Trophoblast cell (in vitro differentiated cells and primary cell): ENCODE results near the gene RIPK4.

Experiments
- DNase-seq, 2 donors: peaks; one replicate each; pipeline ENCODE4 v3.0.0-alpha.2; 2016
- H2AFZ ChIP-seq: 2 replicates; pipeline ENCODE4 v1.6.1; 2013; ENCODE audit warnings: low read length, moderate library complexity, mild to moderate bottlenecking; ENCODE audit not compliant: insufficient read depth, poor library complexity
- H2AK5ac ChIP-seq: 2 replicates; pipeline ENCODE4 v1.6.1; 2013; ENCODE audit warnings: mild to moderate bottlenecking, low read length
- H2BK120ac ChIP-seq: 2 replicates; pipeline ENCODE4 v1.6.1; 2013; ENCODE audit warnings: low read length, mild to moderate bottlenecking, moderate library complexity; ENCODE audit not compliant: insufficient read depth, poor library complexity
- H2BK12ac ChIP-seq: 2 replicates; pipeline ENCODE4 v1.6.1; 2013; ENCODE audit warnings: mild to moderate bottlenecking, low read length, moderate library complexity
- H2BK5ac ChIP-seq: 2 replicates; pipeline ENCODE4 v1.6.1; 2013; ENCODE audit warnings: low read length, low read depth, moderate library complexity, mild to moderate bottlenecking; ENCODE audit not compliant: poor library complexity
- H3K14ac ChIP-seq: 2 replicates; pipeline ENCODE4 v1.6.1; 2013; ENCODE audit warnings: mild to moderate bottlenecking, low read length
- H3K18ac ChIP-seq: 2 replicates; pipeline ENCODE4 v1.6.1; 2013; ENCODE audit warnings: mild to moderate bottlenecking, low read length
- H3K23ac ChIP-seq: 2 replicates; pipeline ENCODE4 v1.6.1; 2013; ENCODE audit warnings: low read length
- H3K27ac ChIP-seq: 2 replicates; pipeline ENCODE4 v1.5.1; 2013; ENCODE audit warnings: low read depth, mild to moderate bottlenecking, inconsistent platforms, low read length, moderate library complexity
- H3K27me3 ChIP-seq: 2 replicates; pipeline ENCODE4 v1.6.1; 2013; ENCODE audit warnings: inconsistent platforms, mild to moderate bottlenecking, low read length, moderate library complexity; ENCODE audit not compliant: insufficient read depth
- H3K36me3 ChIP-seq, 2 experiments: 1 replicate in 1 of 2; 2 replicates in 1 of 2; pipeline ENCODE4 v1.6.1; 2013; ENCODE audit warnings: low read length in 2 of 2, mild to moderate bottlenecking in 2 of 2, moderate library complexity in 1 of 2; ENCODE audit not compliant: insufficient read depth in 2 of 2, control insufficient read depth in 1 of 2
- H3K4ac ChIP-seq: 2 replicates; pipeline ENCODE4 v1.6.1; 2013; ENCODE audit warnings: low read depth, mild to moderate bottlenecking, low read length, moderate library complexity
- H3K4me1 ChIP-seq, 2 experiments: 1 replicate in 1 of 2; 2 replicates in 1 of 2; pipeline ENCODE4 v1.6.1; 2013; ENCODE audit warnings: low read length in 2 of 2, mild to moderate bottlenecking in 2 of 2, moderate library complexity in 1 of 2; ENCODE audit not compliant: insufficient read depth in 2 of 2, control insufficient read depth in 1 of 2
- H3K4me2 ChIP-seq: 2 replicates; pipeline ENCODE4 v1.6.1; 2013; ENCODE audit warnings: inconsistent platforms, mild to moderate bottlenecking, low read length, moderate library complexity
- H3K4me3 ChIP-seq: 2 replicates; pipeline ENCODE4 v1.5.1; 2013; ENCODE audit warnings: mild to moderate bottlenecking, low read depth, low read length, inconsistent platforms
- H3K79me1 ChIP-seq: one replicate; pipeline ENCODE4 v1.6.1; 2013; ENCODE audit warnings: low read length
- H3K79me2 ChIP-seq: 2 replicates; pipeline ENCODE4 v1.6.1; 2013; ENCODE audit warnings: low read length, mild to moderate bottlenecking; ENCODE audit not compliant: control insufficient read depth, insufficient read depth, poor library complexity
- H3K9ac ChIP-seq: 2 replicates; pipeline ENCODE4 v1.6.1; 2013; ENCODE audit warnings: mild to moderate bottlenecking, low read length
- H3K9me3 ChIP-seq: 2 replicates; pipeline ENCODE4 v1.6.1; 2013; ENCODE audit warnings: low read depth, mild to moderate bottlenecking, control low read depth, inconsistent platforms, low read length; ENCODE audit not compliant: insufficient read depth
- H4K12ac ChIP-seq: 2 replicates; pipeline ENCODE4 v1.6.1; 2013; ENCODE audit warnings: low read depth, mild to moderate bottlenecking, low read length, moderate library complexity
- H4K8ac ChIP-seq: 2 replicates; pipeline ENCODE4 v1.6.1; 2013; ENCODE audit warnings: low read depth, mild to moderate bottlenecking, low read length, moderate library complexity
- H4K91ac ChIP-seq: one replicate; pipeline ENCODE4 v1.6.1; 2013; ENCODE audit warnings: low read depth, mild to moderate bottlenecking, low read length, moderate library complexity
- WGBS: extraction: QIAGEN DNeasy Blood & Tissue Kit; methylation state at CpG from one replicate; pipeline ENCODE4 v1.1.7; 2013; ENCODE audit warnings: missing lambda C conversion rate; ENCODE audit not compliant: insufficient read length, insufficient coverage; ENCODE audit errors: extremely low coverage; 5-methylcytosine and 5-hydroxymethylcytosine counted together

Gene RIPK4

DNA sequence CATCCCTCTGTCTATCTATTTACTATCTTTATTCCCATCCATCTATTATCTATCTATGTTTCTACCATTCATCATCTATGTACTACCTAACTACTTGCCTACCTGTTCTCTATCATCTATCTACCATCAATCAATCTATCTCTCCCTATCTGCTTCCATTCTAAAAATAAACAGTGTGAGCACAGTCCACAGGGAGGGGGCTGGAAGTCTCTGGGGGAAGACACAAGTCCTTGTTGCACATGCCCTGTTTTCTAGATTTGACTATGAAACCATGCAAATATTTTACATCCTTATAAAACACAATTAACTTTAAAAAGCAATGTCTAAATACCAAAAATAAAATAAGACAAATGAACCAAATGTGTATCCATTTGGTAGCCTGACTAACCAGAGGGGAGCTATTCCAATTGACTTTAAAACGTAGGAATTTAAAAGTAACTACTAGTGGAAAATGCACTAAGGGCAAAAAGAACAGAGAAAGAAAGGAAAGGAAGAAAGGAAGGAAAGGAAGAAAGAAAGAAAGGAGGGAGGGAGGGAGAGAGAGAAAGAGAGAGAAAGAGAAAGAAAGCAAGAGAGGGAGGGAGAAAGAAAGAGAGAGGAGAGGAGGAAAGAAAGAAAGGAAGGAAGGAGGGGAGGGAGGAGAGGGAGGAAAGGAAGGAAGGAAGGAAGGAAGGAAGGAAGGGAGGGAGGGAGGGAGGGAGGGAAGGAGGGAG is 13.6 kb upstream of the RIPK4 start:
- Histone ChIP-seq H3K27ac (no peak overlapping the region), H4K8ac (no peak overlapping the region), H3K4me2 (no peak overlapping the region), H4K91ac (no peak overlapping the region), H4K12ac (no peak overlapping the region), H2BK120ac (no peak overlapping the region), H3K79me1 (no peaks in the 10 kb centered on the region), H3K9me3 (no peaks in the 10 kb centered on the region), H2BK5ac (no peak overlapping the region), H2AK5ac (no peak overlapping the region), H3K4me1 (peaks cover 3 to 10% of the 10 kb centered on the region in 2 experiments), H3K4me3 (no peak overlapping the region), H3K9ac (no peak overlapping the region), H3K27me3 (no peaks in the 10 kb centered on the region), H3K18ac (no peak overlapping the region), H3K23ac (no peak overlapping the region), H3K36me3 (no peaks in the 10 kb centered on the region), H2BK12ac (no peak overlapping the region), H3K14ac (no peak overlapping the region), H3K4ac (no peak overlapping the region), H2AFZ (no peak overlapping the region), H3K79me2 (no peaks in the 10 kb centered on the region)
- DNase-seq: no peak
- WGBS: no CpG with 5 or more reads among the region's 1 CpG

GRCh38 chr21:41779659-41780058 is 12.8 kb upstream of the RIPK4 start:
- Histone ChIP-seq H2BK5ac (no peak overlapping the region), H4K8ac (no peak overlapping the region), H3K4me2 (no peak overlapping the region), H3K27ac (no peak overlapping the region), H2BK12ac (no peak overlapping the region), H3K4me3 (no peak overlapping the region), H3K9me3 (no peaks in the 10 kb centered on the region), H3K9ac (no peak overlapping the region), H3K27me3 (no peaks in the 10 kb centered on the region), H2AFZ (no peak overlapping the region), H3K4ac (no peak overlapping the region), H3K4me1 (peaks cover 3 to 10% of the 10 kb centered on the region in 2 experiments), H3K14ac (no peak overlapping the region), H4K91ac (no peak overlapping the region), H3K79me1 (no peaks in the 10 kb centered on the region), H3K36me3 (no peaks in the 10 kb centered on the region), H2BK120ac (no peak overlapping the region), H4K12ac (no peak overlapping the region), H3K23ac (no peak overlapping the region), H2AK5ac (no peak overlapping the region), H3K18ac (no peak overlapping the region), H3K79me2 (no peaks in the 10 kb centered on the region)
- no CpG with 5 or more reads among the region's 5 CpGs for WGBS
- DNase-seq: peak in 1 of 2 donors; percentile 10

- H2AK5ac ChIP-seq: no peak overlapping the region
- no peak overlapping the region for H3K4me3 ChIP-seq
- H3K79me1 ChIP-seq: no peaks in the 10 kb centered on the region
- H4K12ac ChIP-seq: no peak overlapping the region
- no peak overlapping the region for H3K18ac ChIP-seq
- no peak overlapping the region for H2BK120ac ChIP-seq
- WGBS: no CpG with 5 or more reads among the region's 16 CpGs
- no peak overlapping the region for H2AFZ ChIP-seq
- no peak overlapping the region for H3K4me2 ChIP-seq
- no peak overlapping the region for H3K14ac ChIP-seq
- no peaks in the 10 kb centered on the region for H3K36me3 ChIP-seq
- H3K4me1 ChIP-seq: peaks cover 3 to 9% of the 10 kb centered on the region in 2 experiments
- H3K9ac ChIP-seq: no peak overlapping the region
- no peak overlapping the region for H3K23ac ChIP-seq
- H3K79me2 ChIP-seq: no peaks in the 10 kb centered on the region
- no peaks in the 10 kb centered on the region for H3K27me3 ChIP-seq
- no peak overlapping the region for H3K27ac ChIP-seq
- H4K8ac ChIP-seq: no peak overlapping the region
- H2BK5ac ChIP-seq: no peak overlapping the region
- no peaks in the 10 kb centered on the region for H3K9me3 ChIP-seq
- H4K91ac ChIP-seq: no peak overlapping the region
- peak in 1 of 2 donors; percentile 40 for DNase-seq
- no peak overlapping the region for H2BK12ac ChIP-seq
- no peak overlapping the region for H3K4ac ChIP-seq
These were observed 12.2 kb upstream of the RIPK4 start for GRCh38 chr21:41778930-41779600.

DNA sequence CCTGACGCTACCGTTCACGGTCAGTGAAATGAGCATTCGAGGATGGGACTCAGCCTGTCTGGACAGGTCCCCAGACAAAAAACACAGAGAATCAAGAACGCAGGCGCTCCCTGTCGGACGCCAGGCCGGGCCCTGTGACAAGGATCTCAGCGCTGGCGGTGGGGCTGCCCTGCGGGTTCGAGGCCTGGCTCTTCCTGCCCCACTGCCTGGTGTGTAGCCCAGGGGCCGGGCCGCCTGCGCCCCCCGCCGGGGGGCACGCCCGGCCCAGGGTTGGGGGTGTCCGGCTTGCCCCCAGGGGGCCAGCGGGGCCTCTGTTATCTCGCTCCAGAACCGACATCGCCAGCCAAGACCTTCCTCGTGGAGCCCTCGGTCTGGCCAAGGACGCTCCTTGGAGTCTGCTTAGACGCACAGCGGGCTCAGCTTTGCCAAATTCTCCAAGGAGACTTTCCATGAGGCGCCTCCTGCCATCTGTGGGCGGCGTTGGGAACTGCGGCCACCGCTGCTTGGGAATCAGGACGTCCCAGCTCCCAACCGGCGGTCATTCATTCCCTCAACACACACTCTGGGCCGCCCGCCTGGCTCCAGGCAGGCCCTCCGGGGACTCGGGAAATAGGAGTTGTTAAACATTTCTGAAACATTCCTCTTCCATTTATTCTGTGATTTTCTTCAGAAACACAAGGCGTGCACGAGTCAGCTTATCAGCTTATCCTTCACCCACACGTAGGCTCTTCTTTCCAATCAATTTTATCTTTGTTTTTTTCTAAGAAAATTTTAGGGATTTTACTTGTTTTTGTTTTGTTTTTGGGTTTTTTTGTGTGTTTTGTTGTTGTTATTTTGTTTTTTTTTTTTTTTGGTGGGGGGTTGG is 11.3 kb upstream of the RIPK4 start:
- Histone ChIP-seq H3K79me1 (no peaks in the 10 kb centered on the region), H3K23ac (no peak overlapping the region), H3K9me3 (no peaks in the 10 kb centered on the region), H2AFZ (no peak overlapping the region), H2BK120ac (no peak overlapping the region), H4K8ac (peak overlapping the region; percentile 33), H4K91ac (no peak overlapping the region), H3K27me3 (no peaks in the 10 kb centered on the region), H2AK5ac (no peak overlapping the region), H3K4me2 (peak overlapping the region; percentile 46), H3K4me3 (no peak overlapping the region), H3K27ac (no peak overlapping the region), H2BK12ac (no peak overlapping the region), H3K4me1 (peaks cover 3 to 4% of the 10 kb centered on the region in 2 experiments), H3K9ac (no peak overlapping the region), H3K4ac (no peak overlapping the region), H3K14ac (no peak overlapping the region), H3K79me2 (no peaks in the 10 kb centered on the region), H3K36me3 (no peaks in the 10 kb centered on the region), H4K12ac (no peak overlapping the region), H3K18ac (no peak overlapping the region), H2BK5ac (no peak overlapping the region)
- peak; percentile 98 to 99 for DNase-seq
- no CpG with 5 or more reads among the region's 45 CpGs for WGBS
